Activated T-cell treated with anti-CD3 and anti-CD28 coated beads for 24 hours (primary cell): ENCODE measurements around the gene GDF2.

Source experiments
- DNase-seq: peaks from one replicate; pipeline ENCODE4 v3.0.0-alpha.2; 2020; ENCODE audit warnings: low read depth

Gene GDF2

DNA sequence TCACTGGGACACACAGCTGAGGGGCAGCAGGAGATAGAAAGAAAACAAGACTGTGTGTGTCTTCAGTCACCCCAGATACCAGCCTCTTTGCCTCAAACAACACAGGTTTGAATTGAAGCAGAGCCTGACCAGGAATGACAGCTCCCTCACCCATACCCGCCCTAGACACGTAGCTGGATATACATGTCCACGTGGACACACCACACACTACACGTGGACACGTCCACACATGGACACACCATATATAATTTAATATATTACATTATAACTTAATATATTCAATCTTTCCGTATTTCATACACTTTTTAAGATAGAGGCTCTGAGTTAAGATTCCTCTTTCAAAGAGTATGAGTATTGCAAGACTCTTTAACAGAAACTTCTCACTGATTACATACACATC lies 11.3 kb downstream of the GDF2 start:
- no peak for DNase-seq

DNA sequence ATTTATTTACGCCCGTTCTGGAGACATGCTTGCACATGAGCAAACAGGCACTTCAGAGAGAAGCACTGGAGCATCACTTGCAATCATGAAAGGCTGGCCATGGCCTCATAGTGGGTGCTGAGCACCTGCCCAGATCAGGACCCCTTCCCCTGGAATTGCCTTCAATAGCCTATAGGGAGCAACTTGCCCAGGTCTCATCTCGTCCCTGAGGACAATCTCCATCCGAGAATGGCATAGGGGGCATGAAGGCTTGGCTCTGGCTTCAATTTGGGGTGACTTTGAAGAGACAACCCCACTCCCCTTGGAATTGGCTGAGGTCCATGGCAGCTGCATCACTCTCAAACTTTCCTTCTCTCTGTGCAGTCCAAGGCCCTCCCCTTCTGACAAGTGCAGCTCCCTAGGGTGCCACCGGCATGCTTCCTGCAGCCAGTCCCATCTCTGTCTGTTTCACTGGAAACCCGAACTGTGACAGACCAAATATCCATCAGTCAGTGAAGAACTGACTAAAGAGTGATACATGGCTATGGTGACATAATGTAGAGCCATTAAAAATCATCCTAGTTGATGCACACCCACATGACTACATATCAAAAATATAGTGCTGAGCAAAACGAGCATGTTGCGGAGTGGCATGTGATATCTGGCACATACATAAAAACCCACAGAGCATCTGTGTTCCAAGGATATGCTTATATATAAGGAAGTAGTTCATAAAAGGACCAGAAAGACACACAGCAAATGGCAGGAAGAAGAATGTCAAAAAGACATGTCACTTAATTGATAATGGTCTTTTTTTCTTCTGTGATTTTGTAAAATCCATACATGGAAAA lies 12.4 kb downstream of the GDF2 start:
- DNase-seq: no peak

DNA sequence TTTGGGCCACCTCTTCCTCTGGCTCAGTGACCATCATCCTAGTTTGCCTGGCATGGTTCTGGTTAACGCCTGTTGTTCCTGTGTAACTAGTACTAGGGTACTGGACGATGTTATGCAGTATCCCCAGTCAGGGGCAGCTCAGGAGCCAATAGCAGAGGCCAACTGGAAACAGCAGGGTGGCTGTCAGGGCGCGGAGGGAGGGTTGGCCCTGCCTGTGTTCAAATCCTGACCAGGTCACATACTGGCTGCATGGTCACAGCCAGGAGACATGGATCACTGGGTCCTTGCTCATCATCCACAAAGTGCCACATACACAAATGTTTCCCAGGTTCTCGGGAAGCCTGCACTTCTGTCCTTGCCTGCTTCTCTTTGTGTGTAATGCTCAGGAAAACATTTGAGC lies 13.7 kb downstream of the GDF2 start:
- DNase-seq: no peak

GRCh38 chr10:47336387-47337134 lies 14.3 kb downstream of the GDF2 start:
- DNase-seq: no peak

- DNase-seq: no peak
Observed at GRCh38 chr10:47337310-47337709, 15.1 kb downstream of the GDF2 start.

GRCh38 chr10:47339186-47339735 lies 17.0 kb downstream of the GDF2 start:
- no peak for DNase-seq

DNA sequence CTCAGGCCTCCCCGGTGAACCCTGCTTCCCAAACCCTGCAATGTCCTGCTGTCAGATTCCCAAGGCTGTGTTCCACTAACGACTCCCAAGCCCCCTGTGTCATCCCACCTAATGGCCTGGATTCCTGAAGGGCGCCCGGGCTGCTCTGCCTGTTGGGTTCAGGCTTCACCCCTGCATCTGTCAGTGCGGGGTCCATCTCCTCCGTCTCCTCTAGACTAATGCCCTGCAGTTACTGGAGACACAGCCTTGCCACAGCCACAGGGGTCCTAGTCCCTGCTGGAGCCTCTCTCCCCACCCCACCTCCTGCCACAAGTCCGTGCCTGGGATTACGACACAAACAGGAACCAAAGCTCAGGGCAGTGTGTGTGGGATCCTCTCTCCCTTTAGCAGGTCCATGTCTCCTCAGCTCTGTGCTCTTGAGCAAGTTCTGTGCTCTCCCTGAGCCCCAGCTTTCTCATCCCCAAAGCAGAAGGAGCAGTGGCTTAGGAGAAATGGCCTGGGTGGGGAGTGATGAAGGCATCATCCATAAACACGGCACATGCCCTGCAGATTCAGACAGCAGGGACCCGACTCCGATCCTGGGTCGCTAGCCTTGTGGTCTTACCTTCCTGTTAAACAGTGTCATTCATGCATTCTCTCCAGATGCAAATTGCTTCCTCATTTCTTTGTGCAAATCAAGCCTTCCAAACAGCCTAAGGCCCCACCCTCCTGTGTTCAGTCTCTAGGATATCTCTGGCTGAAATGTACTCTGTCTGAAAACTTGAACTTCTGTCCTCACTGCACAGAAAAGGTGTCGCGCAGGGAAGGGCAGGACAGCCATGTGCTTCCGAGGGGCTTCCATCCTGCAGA lies 17.7 kb downstream of the GDF2 start:
- DNase-seq: no peak

- peak; percentile 55 for DNase-seq
Observed at GRCh38 chr10:47340608-47341170, 18.4 kb downstream of the GDF2 start.

GRCh38 chr10:47344996-47345870 lies 23.0 kb downstream of the GDF2 start:
- DNase-seq: no peak

DNA sequence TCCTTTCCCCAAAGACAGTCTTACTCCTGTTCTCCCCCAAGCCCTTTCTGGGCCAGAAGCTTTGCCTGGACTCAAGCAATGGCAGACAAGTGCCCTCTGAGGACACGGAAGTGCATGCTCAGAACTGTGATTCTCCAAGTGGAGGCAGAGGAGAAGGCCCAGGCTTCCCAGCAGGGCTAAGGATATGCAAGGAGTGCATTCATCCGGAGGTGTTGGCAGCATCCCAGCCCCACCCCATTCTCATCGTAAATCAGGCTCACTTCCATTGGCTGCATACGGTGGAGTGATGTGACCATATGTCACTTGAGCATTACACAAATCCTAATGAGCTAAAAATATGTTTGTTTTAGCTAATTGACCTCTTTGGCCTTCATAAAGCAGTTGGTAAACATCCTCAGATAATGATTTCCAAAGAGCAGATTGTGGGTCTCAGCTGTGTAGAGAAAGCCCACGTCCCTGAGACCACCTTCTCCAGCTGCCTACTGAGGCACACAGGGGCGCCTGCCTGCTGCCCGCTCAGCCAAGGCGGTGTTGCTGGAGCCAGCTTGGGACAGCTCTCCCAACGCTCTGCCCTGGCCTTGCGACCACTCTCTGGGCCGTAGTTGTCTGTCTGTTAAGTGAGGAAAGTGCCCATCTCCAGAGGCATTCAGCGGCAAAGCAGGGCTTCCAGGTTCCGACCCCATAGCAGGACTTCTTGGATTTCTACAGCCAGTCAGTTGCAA lies 24.5 kb downstream of the GDF2 start:
- DNase-seq: no peak

GRCh38 chr10:47347303-47347675 lies 25.0 kb downstream of the GDF2 start:
- no peak for DNase-seq

DNA sequence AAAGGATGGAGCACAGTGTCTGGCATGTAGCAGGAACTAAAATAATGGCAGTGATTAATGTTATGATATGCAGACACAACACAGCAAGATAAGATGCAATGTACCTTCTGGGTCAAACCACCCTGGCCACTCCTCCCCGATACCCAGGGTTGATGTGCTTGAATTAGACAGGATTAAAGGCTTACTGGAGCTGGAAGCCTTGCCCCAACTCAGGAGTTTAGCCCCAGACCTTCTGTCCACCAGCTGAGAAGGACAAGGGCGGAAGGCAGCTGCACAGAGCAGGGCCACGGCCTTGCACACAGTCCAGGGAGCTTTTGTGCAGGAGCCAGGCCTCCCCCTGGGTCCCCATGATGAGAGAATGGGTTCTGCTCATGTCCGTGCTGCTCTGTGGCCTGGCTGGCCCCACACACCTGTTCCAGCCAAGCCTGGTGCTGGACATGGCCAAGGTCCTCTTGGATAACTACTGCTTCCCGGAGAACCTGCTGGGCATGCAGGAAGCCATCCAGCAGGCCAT lies 25.9 kb downstream of the GDF2 start, which contains the start of gene RBP3:
TSS of gene RBP3 (plus strand) at position 226 of the 514 bp plus-strand sequence. CDS start at position 348, 122 bp downstream.
- no peak for DNase-seq

- DNase-seq: no peak
Observed at GRCh38 chr10:47348661-47349470, 26.6 kb downstream of the GDF2 start.

DNA sequence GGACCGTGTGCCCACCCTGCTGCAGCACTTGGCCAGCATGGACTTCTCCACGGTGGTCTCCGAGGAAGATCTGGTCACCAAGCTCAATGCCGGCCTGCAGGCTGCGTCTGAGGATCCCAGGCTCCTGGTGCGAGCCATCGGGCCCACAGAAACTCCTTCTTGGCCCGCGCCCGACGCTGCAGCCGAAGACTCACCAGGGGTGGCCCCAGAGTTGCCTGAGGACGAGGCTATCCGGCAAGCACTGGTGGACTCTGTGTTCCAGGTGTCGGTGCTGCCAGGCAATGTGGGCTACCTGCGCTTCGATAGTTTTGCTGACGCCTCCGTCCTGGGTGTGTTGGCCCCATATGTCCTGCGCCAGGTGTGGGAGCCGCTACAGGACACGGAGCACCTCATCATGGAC lies 27.3 kb downstream of the GDF2 start:
- DNase-seq: no peak

GRCh38 chr10:47349941-47350371 lies 27.7 kb downstream of the GDF2 start:
- DNase-seq: no peak

DNA sequence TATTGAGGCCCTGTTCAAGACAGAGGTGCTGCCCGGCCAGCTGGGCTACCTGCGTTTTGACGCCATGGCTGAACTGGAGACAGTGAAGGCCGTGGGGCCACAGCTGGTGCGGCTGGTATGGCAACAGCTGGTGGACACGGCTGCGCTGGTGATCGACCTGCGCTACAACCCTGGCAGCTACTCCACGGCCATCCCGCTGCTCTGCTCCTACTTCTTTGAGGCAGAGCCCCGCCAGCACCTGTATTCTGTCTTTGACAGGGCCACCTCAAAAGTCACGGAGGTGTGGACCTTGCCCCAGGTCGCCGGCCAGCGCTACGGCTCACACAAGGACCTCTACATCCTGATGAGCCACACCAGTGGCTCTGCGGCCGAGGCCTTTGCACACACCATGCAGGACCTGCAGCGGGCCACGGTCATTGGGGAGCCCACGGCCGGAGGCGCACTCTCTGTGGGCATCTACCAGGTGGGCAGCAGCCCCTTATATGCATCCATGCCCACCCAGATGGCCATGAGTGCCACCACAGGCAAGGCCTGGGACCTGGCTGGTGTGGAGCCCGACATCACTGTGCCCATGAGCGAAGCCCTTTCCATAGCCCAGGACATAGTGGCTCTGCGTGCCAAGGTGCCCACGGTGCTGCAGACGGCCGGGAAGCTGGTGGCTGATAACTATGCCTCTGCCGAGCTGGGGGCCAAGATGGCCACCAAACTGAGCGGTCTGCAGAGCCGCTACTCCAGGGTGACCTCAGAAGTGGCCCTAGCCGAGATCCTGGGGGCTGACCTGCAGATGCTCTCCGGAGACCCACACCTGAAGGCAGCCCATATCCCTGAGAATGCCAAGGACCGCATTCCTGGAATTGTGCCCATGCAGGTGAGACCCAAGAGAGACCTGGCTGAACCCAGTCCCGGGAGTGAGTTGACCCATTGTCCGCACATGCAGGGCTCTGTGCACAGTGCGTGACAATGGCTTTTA lies 28.7 kb downstream of the GDF2 start:
- no peak for DNase-seq

DNA sequence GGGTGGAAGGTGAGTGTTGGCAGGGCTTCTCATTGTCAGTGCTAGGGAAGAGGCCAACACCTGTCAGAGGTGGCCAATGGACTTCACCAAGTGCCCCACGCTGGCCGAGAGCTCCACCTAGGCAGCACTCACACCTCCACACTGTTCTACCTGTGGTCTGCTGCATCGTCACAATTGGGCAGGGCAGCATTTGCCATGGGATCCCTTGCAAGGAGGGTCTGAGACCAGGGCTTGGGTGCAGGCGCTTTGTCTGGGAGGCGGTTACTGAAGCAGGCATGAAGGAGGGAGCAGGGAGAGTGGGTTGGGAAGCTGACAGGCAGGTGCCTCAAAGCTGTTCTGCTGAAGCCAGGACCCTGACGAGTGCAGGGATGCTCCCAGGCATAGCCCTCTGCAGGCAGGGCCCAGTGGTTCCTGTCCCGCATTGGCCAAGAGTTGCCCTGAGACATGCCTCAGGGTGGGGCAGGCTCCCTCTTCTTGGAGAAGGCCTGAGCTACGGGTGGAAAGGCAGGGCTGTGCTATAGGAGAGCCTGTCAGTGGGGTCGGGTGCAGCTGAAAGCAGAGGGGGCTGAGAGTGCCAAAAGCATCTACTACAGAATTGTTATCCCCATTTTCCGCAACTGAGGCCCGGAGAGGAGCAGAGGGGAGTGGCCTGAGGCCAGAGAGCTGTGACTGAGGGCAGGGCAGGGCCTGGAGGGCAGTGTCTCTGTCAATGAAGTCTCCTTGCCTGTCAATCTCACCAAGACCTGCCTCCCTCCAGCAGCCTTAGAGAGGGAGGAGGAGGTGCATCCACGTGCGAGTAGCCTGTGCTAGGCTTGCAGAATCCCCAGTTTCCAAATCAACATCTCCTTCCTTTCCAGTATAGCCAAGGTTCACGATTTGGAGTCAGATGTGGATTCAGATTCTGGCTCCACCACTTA lies 29.9 kb downstream of the GDF2 start:
- no peak for DNase-seq
